Stimulated activated CD4-positive, alpha-beta T cell treated with anti-CD3 and anti-CD28 coated beads, Interleukin-15, amount 100 ng/mL, for 24 hours (primary cell): Measurements from ENCODE around the gene SMIM8.

Experiments
- DNase-seq: peaks from one replicate; pipeline ENCODE4 v3.0.0-alpha.2; 2020

The SMIM8 gene

GRCh38 chr6:87336367-87336766, 14.0 kb downstream of the SMIM8 start:
- DNase-seq, result no peak

GRCh38 chr6:87340230-87340629, 17.8 kb downstream of the SMIM8 start:
- no peak for DNase-seq

GRCh38 chr6:87341158-87341557, 18.8 kb downstream of the SMIM8 start:
- DNase-seq, result no peak

- no peak for DNase-seq
Measured at GRCh38 chr6:87341899-87342298, 19.5 kb downstream of the SMIM8 start.

- no peak for DNase-seq
Measured at GRCh38 chr6:87342829-87343228, 20.4 kb downstream of the SMIM8 start.

GRCh38 chr6:87344731-87345130, 22.3 kb downstream of the SMIM8 start, which contains the start of gene C6orf163:
Gene C6orf163, plus strand, starts transcription at chr6:87344813. Its CDS starts 287 bp downstream, at chr6:87345100.
- no peak for DNase-seq

- DNase-seq, result no peak
Measured at GRCh38 chr6:87346700-87347099, 24.3 kb downstream of the SMIM8 start.

- no peak for DNase-seq
Measured at GRCh38 chr6:87349896-87350295, 27.5 kb downstream of the SMIM8 start.

- DNase-seq, result no peak
Measured at GRCh38 chr6:87350516-87350915, 28.1 kb downstream of the SMIM8 start.

GRCh38 chr6:87351583-87351982, 29.2 kb downstream of the SMIM8 start:
- no peak for DNase-seq

GRCh38 chr6:87356181-87356580, 33.8 kb downstream of the SMIM8 start:
- DNase-seq, result no peak

- DNase-seq, result no peak
Measured at GRCh38 chr6:87357479-87358196, 35.2 kb downstream of the SMIM8 start.

- DNase-seq, result no peak
Measured at GRCh38 chr6:87364602-87365252, 42.3 kb downstream of the SMIM8 start.

- no peak for DNase-seq
Measured at GRCh38 chr6:87366072-87366827, 43.9 kb downstream of the SMIM8 start.

- DNase-seq, result no peak
Measured at GRCh38 chr6:87366899-87367298, 44.5 kb downstream of the SMIM8 start.

- no peak for DNase-seq
Measured at GRCh38 chr6:87373377-87373776, 51.0 kb downstream of the SMIM8 start.

- DNase-seq, result no peak
Measured at GRCh38 chr6:87375315-87375714, 52.9 kb downstream of the SMIM8 start.

- no peak for DNase-seq
Measured at GRCh38 chr6:87376643-87377042, 54.3 kb downstream of the SMIM8 start.

- no peak for DNase-seq
Measured at GRCh38 chr6:87378947-87379346, 56.6 kb downstream of the SMIM8 start.

GRCh38 chr6:87382861-87383260, 60.5 kb downstream of the SMIM8 start:
- DNase-seq, result no peak

GRCh38 chr6:87384038-87384437, 61.6 kb downstream of the SMIM8 start:
- DNase-seq, result no peak

GRCh38 chr6:87384449-87384848, 62.1 kb downstream of the SMIM8 start:
- no peak for DNase-seq

- DNase-seq, result no peak
Measured at GRCh38 chr6:87391334-87391733, 68.9 kb downstream of the SMIM8 start.
